Eye (tissue), 1 donor: Measurements from ENCODE around the gene DAZL.
"Not testable (repeated sequence)": the region's sequence is repeated elsewhere in the genome, so short reads cannot be mapped to it uniquely, and the experiment has no call there.

ENCODE experiments used
- DNase-seq: peaks from one replicate; pipeline ENCODE4 v3.0.0-alpha.2; 2015

The DAZL gene, protein sequence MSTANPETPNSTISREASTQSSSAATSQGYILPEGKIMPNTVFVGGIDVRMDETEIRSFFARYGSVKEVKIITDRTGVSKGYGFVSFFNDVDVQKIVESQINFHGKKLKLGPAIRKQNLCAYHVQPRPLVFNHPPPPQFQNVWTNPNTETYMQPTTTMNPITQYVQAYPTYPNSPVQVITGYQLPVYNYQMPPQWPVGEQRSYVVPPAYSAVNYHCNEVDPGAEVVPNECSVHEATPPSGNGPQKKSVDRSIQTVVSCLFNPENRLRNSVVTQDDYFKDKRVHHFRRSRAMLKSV

DNA sequence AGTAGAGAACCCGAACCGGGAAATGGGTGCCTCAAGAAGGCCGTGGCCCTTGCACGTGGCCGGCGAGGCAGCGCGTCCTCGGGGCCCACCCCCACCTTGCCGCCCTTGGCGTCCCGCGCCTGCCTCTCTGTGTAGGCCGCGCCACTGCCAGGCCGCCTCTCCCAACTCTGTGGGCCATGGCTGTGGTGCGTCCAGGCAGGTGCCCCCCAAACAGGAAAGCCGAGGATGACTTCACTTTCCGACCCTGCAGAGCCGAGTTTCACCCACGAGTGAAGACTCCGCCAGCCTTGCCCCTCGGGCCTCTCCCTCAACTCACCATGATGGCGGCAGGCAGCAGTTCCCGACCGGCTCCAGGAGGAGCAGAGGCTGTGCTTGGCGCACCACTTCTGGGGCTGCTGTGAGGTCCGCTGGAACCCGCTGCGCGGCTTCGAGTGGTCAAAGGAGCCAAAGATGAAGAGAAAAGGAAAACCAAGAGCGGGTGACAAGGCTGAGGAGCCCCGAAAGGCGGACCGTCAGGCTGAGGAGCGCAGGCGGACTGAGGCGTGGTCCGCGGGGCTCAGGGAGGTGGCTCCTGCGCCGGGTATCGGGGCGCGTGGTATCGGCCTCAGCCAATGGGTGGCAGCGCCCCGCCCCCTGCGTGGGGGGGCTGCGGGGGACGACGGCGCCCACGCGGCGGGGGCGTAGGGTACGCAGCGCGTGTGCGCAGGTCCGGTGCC, at the start of gene DAZL:
TSS of gene DAZL (minus strand) at position 537 of the 716 bp plus-strand sequence. CDS start at position 319, 218 bp downstream.
- DNase-seq: no peak

DNA sequence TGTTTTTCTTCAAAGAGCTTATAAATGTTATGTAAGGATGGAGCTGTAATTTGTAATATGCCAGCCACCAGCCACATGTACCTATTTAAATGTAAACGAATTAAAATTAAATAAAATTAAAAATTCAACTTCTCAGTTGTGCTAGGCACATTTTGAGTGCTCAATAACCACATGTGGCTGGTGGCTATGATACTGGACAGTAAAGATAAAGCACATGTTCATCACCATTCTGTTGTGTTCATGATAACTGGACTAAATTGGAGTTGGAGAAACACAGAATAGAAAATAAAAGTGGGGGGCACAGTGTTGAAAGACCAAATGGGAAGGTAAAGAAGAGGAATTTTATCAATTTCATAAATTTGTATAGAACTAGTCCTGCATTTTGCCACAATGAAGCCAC, 49.8 kb upstream of the DAZL start:
- DNase-seq: no peak

DNA sequence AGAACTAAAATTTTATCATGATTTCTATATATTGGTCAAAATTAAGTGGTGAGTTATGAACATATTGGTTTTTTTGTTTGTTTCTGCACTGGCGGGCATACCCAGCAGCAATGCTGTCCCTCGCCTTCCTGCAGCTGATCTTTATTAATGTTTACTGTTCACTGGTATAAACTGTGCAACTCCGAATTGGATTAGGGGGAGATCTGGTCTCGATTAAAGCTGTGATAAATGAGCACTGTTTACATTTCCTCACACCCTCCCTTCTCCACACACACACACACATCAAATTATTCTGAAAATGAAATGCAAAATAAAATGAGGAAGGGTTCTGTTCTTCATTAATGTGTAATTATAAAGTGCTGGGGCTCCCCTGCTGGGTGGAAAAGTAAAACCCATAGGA, 48.5 kb upstream of the DAZL start:
- DNase-seq: peak; percentile 15

DNA sequence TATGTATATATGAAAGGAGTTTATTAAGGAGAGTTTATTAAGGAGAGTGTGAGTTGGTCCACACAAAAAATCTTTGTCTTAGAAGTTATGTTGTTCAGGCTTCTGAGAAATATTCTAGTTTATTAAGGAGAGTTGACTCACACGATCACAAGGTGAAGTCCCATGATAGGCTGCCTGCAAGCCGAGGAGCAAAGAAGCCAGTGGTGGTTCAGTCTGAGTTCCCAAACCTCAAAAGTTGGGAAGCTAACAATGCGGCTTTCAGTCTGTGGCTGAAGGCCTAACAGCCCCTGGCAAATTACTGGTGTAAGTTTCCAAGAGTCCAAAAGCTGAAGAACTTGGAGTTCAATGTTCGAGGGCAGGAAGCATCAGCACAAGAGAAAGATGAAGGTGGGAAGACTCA, 42.4 kb upstream of the DAZL start:
- no peak for DNase-seq

DNA sequence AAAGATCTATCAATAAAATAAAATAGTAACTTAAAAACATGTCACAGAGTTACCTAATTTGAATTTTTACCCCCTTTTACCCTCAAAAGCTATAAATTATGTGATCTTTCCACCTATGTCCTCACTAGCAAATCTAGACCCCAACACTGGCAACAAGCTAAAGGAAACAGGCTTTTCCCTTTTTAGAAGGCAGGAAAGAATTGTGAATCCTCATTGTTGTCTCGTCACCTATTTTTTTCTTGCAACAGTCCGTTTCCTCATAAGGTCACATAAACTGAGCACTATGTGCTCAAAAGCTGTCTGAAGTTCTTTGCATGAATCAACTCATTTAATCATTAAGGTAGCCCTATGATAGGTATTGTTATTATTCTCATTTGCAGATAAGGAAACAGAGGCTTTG, 34.6 kb upstream of the DAZL start:
- DNase-seq: no peak

DNA sequence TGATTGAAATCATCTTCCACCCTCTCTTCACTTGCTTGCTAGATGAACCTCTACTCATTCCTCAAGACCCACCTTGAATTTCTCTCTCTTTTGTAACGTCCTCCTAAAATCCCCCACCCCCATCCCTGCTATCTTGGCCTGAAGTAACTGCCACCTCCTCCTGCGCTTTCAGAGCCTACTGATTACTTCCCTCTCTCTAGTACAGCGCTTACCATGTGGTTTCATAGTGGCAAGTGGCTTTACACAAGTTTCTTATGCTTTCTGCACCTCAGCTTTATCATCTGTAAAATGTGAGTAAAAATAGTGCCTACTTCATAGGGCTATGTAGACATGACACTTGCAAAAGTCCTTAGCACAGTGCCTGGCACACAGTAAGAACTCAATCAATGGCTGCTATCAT, 28.7 kb upstream of the DAZL start:
- DNase-seq: no peak

DNA sequence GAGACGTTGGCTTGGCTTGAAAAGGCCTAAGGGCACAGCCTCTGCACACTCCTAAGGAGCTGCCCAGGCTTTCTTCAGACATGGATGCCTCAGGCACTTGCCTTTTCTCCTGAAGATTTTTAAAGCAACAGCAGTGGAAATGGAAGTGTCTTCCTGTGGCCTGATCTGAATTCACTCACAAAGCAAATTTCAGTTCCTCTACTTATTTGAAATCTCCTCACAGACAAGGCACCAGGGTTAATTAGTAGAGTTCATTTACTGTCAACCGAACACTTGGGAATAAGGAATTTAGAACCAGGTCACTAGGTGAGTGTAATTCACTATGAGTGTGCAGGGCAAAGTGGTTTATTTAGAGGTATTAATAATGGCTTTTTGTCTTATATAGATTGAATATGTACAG, 27.2 kb upstream of the DAZL start:
- DNase-seq: no peak

DNA sequence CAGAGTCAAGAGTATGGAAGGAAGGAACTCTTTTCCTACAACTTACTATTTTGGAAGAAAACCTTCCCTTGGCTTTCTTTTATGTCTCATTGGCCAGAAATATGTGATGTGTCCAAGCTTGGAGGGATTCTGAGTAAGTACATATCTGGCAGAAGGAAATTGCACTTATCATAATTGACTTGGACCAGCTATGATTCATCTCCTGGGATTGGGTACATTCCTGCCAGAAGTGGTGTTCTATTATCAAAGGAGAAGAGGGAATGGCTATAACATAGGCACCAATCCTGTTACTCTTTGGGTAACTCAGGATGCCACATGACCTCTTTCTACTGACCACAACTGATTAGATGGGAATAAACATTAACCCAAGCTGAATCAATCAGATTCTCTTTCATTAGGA, 13.5 kb upstream of the DAZL start:
- DNase-seq: no peak

DNA sequence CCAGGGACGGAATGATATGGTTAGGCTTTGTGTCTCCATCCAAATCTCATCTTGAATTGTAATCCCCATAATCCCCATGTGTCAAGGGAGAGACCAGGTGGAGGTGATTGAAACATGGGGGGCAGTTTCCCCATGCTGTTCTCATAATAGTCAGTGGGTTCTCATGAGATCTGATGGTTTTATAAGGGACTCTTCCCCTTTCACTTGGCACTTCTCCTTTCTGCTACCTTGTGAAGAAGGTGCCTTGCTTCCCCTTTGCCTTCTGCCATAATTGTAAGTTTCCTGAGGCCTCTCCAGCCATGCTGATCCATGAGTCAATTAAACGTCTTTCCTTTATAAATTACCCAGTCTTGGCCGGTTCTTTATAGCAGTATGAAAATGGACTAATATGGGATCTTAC, 11.9 kb upstream of the DAZL start:
- DNase-seq: not testable (repeated sequence)

DNA sequence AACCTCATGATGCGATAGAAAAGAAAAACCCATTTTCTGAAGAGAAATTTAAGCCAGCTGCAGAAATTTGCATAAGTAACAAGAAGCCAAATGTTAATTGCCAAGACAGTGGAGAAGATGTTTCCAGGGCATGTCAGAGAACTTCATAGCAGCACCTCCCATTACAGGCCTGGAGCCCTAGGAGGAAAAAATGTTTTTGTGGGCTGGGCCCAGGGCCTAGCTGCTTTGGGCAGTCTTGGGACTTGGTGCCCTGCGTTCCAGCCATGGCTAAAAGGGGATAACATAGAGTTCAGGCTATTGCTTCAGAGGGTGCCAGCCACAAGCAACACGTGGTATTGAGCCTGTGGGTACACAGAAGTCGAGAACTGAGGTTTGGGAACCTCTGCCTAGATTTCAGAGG, 10.9 kb upstream of the DAZL start:
- DNase-seq: no peak

DNA sequence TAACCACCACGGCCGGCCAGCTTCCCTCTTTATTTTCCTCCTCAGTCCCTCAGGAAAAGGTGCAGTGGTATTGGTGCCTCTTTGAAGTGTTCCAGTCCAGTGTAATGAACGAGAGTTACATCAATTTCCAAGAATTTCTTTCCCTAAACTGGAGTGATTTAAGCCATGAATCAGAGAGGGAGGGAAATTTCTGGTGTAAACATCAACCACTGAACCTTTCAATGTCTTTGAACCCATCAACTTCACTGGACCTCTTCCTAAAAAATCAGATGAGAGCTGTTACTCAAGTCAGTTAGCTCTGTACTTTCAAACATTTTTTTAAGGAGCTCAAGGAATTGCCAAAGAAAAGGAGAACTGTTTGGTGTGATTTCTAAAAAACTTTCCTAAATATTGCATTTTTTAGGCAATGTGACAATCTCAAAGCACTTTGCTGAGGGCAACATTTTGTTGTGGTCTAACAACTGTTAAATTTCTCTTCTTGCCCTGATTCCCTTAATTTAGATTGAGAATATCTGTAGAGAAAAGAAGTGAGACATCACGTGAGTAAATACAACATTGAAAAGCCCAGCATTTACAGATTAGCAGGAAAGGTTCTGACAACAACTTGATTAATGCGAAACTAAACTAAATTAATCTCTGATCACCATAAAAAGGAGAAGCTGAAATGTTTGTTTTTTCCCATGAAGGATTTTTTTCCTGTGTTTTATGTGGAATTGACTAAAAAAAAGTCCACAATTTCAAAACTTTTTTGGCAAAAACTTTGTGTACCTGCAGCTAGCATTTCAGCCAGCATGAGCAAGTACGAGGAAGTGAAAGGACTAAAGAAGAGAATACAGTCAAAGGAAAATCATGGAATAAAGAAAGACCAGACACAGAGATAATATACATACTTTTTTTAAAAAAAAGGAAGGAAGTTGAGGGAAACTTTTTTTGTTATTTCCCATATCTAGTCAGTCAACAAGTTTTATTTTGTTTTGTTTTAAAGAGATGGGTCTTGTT, 9.1 kb upstream of the DAZL start:
- DNase-seq: no peak

DNA sequence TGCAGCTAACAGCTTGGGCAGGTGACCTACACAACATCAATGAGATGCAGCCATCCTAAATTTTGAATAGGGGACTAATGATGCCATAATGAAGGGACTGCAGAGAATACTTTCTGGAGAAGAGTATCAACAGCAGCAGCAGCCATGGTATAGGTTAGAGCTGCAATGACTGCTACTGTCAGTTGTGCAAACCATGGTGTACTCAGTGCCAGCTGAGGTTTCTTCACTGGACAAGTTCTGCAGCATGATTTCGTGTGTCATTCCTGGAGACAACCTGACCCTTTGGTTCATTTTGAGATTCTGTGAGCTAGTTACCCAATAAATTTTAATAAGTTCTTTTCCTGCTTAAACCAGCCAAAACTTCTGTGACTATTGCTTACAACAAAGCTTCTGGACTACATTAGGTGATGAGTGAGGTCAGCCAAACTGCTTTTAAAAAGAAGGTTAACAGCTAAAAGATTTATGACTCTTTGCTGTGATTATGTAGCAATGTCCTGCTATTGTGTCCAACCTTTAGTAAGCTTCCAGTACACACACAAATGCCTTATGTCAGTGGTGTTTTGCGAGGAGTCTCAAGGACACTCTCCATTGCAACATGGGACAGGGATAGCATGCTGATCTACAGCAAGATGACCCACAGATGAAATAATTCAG, 4.8 kb upstream of the DAZL start:
- no peak for DNase-seq

DNA sequence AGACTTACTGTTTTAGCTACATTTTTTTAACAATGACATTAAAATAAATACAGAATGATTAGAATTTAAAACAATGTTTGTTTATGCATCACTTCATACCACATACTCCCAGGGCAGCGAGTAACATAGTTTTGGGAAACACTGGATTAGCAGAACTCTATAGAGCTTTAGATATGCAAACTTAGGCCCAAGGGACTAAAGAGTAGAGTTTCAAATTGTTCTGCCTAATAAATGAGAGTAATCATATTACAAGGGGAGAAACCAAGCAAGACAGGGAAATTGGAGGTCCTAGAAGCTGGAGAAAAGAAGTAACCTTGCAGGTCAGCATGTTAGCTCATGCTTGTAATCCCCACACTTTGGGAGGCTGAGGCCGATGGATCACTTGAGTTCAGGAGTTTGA, 3.6 kb upstream of the DAZL start:
- no peak for DNase-seq

DNA sequence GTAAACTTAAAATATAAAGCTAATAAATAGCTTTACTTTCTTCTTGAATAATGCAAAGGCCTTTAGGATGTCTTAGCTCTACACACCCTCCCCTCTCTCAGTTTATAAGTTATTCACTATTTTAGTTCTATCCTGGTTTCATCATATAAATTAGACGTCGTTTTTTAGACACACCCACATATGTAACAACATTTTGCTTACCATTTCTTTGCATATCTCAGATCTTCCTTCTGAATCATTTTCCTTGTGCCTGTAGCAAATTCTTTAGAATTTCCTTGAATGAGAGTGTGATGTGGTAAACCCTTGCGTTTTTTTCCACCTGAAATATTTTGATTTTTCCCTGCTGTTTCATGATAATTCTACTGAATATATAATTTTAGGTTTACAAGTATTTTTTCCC, 2.5 kb upstream of the DAZL start:
- no peak for DNase-seq

DNA sequence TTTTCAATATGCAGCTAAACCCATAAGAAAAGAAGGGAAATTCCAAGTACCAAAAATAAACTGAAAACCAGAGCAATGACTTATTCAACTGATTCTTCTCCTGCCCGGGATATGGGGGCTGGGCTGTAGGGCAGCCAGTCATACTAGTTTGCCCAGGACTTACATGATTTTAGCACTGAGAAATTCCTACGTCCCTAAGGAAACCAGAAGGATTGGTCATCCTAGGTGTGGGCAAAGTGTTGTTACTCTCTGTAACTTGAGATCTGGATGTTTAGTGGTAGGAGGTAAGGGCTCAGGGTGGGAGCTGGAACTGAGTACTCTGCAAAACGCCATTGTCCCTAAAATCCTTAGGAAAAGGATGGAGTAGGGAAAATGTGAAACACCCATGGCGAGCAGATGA, 1.2 kb upstream of the DAZL start:
- no peak for DNase-seq

DNA sequence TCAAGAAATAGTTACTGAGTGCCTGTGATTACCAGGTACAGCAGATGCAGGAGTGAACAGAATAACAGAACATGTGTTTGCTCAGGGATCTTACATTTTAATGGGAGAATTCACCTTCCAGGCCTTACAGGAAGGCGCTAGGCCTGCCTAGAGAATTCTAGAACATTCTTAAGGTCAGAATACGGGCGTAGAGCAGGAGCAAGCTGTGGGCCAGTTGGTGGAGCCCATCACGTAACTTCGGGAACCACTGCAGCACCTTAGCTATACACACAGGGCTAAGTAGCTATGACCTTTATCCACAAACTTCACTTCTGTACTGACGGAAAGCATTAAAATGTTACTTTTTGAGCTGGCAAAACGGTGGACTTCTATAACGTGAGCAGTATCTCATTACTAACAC, 743 bp upstream of the DAZL start:
- no peak for DNase-seq

DNA sequence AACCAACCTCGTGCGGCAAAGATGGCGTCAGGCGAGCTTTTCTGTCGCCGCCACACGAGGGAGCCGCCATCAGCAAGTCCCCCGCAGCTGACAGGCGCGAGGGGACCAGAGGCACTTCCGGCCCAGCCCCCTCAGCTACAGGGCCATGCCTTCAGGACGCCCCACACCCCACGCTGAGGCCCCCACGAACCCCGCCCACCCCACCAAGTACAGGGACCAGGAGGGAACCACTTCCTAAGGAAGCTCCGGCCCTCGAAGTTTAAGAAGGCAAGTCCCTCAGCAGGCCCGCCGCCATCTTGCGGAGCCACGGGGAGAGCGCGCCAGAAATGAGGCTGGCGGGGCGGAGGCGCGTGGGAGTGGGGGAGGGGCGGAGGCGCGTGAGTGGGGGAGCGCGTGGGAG, 790 bp downstream of the DAZL start:
- DNase-seq: no peak

DNA sequence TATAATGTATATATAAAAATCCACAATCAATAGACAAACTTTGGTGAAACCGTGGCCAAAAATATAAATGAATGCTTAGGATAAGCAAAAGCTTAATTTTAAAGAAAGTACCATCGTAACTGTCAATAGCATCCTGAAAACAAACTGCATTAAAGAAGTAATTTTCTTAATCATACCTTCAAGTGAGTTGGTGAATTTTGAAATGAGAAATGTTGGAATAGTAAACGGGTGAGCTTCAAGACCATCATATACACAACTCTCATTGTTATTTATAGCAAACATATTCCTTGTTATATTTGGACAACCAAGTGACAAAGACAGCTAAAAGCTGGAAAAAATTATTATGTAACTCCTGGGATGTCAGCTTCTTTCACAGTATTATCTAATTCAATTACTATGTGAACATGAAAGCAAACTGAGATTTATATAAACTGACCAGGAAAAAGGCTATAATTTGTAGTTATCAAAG, 3.7 kb downstream of the DAZL start:
- DNase-seq: no peak

DNA sequence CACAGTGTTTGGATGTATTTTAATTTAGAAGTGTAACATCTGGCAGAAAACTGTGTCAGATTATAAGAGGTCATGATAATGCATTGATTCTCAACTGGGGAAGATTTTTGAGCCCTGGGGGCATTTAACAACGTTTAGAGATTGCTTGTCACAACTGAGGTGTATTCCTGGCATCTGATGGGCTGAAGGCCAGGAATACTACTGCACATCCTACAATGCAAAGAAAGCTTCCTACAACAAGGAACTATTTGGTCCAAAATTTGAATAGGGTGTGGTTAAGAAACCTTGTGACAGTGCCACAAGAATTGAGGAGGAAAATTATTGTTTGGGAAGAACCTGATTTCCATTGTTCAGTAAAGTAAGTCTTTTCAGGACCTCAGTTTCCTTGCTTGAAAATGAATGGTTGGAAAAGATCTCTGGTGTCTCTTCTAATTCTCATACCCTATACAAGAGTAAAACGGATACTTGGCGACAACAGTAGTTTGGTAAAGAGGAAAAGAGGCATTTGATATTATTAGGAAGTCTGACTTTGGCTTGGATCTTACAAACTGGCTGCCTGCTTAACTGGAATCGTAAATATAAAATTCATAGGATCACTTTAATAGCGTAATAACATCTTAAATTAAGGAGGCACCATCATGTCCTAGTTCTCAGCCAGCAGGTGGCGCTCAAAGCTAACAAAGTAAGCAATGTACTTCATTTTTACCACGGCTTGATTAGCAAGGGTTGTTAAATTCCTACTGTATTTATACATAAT, 4.3 kb downstream of the DAZL start:
- peak; percentile 90 for DNase-seq

DNA sequence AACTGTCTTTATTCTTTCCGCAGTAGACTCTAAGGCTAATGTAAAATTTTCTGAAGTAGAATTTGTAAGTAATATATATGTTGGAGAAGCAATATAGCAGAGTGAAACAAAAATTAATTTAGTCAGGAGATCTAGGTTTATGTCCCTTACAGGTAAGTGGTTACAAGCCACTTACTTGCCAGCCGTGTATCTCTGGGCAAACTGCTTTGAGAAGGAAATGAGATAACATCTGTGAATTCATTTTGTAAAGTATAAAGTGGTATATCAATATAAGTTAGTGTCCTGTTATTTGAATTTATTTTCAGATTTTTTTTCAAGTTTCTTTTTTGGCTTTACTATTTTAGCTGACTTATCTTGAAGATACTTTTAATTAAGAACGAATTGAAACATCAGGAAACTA, 5.5 kb downstream of the DAZL start:
- no peak for DNase-seq

DNA sequence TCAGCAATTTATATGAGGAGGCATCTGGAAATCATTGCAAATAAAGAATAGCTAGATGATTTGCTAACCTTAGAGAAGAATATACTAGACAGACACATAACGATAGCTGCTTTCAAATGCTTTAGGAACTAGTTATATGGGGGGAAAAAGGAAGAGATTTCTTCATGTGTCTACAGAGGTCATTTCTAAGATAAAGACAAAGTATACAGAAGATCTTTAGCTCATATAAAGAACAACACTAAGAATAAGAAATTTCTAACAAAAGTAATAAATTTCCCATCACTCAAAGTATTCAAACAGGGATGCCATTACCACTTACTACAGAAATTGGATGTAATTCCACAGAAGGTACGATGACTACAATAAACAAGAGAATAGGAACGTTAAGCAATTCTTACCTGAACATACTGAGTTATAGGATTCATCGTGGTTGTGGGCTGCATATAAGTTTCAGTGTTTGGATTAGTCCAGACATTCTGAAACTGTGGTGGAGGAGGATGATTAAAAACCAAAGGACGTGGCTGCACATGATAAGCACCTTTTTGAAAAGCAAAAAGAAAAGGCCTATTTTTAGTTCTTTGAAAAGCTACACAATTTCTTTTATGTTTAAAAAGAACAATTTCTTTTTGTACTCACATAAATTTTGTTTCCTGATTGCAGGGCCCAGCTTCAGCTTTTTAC, 8.7 kb downstream of the DAZL start:
- DNase-seq: no peak

DNA sequence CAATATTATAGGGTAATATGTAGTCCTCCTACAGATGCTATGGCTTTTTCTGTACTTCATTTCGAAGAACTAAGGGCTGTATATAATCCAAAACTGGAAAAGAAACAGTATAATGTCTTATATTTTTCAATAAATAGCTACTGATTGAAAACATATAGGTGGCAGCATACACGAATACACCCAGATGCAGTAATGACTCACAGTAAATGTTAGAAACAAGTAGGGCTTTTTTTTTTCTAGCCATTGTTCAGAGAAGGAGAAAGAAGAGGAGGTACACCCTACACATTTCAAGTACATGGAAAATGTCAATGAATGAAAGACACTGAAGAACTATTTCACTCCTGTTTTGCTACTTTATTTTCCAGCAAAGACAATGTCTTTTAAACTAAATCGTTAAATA, 9.4 kb downstream of the DAZL start:
- DNase-seq: no peak
